Measurements from ENCODE around the gene PLXDC1.

- TF ChIP-seq CTCF (IDR thresholded peaks at IDR 0.05 in 4 of 5, conservative IDR thresholded peaks at IDR 0.05 in 1 of 5) (no peak), POLR2A (IDR thresholded peaks at IDR 0.05) (no peak)
These were observed 56.1 kb downstream of the PLXDC1 start for GRCh38 chr17:39095309-39095686.

Data from gastrocnemius medialis (tissue), 4 donors.